Lung (tissue), 12 donors: ENCODE measurements around the gene PBXIP1. TPM values are rescaled to one million over a fixed set of nuclear protein-coding genes. Genes with fewer than 3 reads are reported as not detected.

Experiments
- ATAC-seq: fragments of 200-7000 bp; cut with Tn5 transposase; one replicate; pipeline ENCODE4 v1.9.1; 2020; ENCODE audit warnings: moderate number of reproducible peaks; ENCODE audit not compliant: insufficient read depth, low FRiP score
- DNase-seq, 3 donors: peaks; one replicate each; pipeline ENCODE4 v3.0.0-alpha.2; 2013 to 2017
- H3K27ac ChIP-seq, 2 donors: one replicate each; pipeline ENCODE4 v1.5.1; 2013; ENCODE audit warnings: mild to moderate bottlenecking in 2 of 2, moderate library complexity in 2 of 2, control low read depth in 1 of 2, inconsistent platforms in 1 of 2, low read depth in 1 of 2, low read length in 1 of 2
- H3K27me3 ChIP-seq, 3 donors: one replicate each; pipeline ENCODE4 v1.5.1; 2013; ENCODE audit warnings: low read length in 2 of 3; ENCODE audit not compliant: control insufficient read depth in 3 of 3, insufficient read depth in 3 of 3
- H3K36me3 ChIP-seq, 4 donors: one replicate each; pipeline ENCODE4 v1.5.1; 2013; ENCODE audit warnings: low read length in 4 of 4, mild to moderate bottlenecking in 1 of 4, moderate library complexity in 1 of 4; ENCODE audit not compliant: control insufficient read depth in 4 of 4, insufficient read depth in 4 of 4
- H3K4me1 ChIP-seq, 5 donors: one replicate each; pipeline ENCODE4 v1.5.1; 2013; ENCODE audit warnings: low read length in 5 of 5, mild to moderate bottlenecking in 2 of 5, moderate library complexity in 1 of 5; ENCODE audit not compliant: control insufficient read depth in 5 of 5, insufficient read depth in 5 of 5
- H3K4me3 ChIP-seq: one replicate; pipeline ENCODE4 v1.5.1; 2013; ENCODE audit warnings: mild to moderate bottlenecking, control low read depth, moderate library complexity
- H3K9ac ChIP-seq, 2 donors: one replicate each; pipeline ENCODE4 v1.5.1; 2013; ENCODE audit warnings: low read length in 2 of 2, control low read depth in 1 of 2; ENCODE audit not compliant: insufficient read depth in 1 of 2
- H3K9me3 ChIP-seq, 4 donors: one replicate each; pipeline ENCODE4 v1.5.1; 2013; ENCODE audit warnings: low read length in 3 of 4, mild to moderate bottlenecking in 1 of 4, moderate library complexity in 1 of 4; ENCODE audit not compliant: control insufficient read depth in 4 of 4, insufficient read depth in 3 of 4
- WGBS, 2 donors: extraction: QIAGEN DNeasy Blood & Tissue Kit; methylation state at CpG; one replicate each; pipeline ENCODE4 v1.1.7; 2013; 5-methylcytosine and 5-hydroxymethylcytosine counted together
- polyA plus RNA-seq, 2 donors: library from polyadenylated mRNA; stranded (reverse); fragments of 200-250 nt; gene quantifications; one replicate each; pipeline ENCODE4 v1.2.1, GENCODE V29; 2013
- total RNA-seq, 2 donors: library from RNA; depleted of rRNA in 1 of 2; stranded (reverse); fragments of >200 nt in 1 of 2; gene quantifications; one replicate each; pipeline ENCODE4 v1.2.1, GENCODE V29; 2014 to 2021
- TF ChIP-seq, protein P1 (sequence below): IDR thresholded peaks from 2 replicates; pipeline ENCODE4 v1.5.1; 2012; ENCODE audit warnings: mild to moderate bottlenecking; ENCODE audit errors: control extremely low read depth, extremely low read depth
- donor health status: control.
- donor health status: control.
- donor health status: Bipolar disorder and iron deficiency.
- donor health status: healthy.
- donor health status: DM: yes; HTN: yes; CAD: no.

Gene PBXIP1
- total and polyA plus RNA-seq, 4 donors, result 32.8 to 178 (median 35.3) TPM

DNA sequence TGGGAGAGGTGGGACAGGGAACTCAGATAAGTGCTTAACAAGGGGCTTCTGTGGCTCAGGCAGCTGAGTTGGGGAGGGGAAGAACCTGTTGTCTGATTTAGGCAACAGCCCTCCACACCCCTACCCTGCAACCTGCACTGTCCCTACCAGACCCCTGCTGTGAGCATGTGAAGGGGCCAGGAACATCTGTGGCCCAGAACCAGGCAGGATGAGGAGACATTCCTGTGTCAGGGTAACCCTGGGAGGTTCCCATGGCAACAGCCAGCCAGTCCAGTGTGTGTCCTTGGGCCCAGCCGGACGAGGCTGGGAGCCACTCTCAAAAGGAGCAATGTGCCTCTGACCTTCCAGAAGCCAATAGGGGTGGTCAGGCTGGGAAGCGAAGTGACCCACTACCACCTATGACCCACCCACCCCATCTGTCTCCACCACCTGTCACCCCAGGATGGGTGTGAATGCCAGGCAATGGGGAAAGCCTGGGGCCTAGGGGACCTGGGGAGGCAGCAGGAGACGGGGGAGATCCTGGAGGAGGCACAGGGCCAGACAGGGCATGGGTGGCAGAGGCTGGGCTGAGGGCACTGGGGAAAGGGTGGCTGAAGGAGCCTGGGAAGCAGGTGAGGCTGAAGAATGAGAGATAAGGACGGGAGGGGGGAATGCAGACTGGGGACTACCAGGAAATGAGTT is 14.4 kb downstream of the PBXIP1 start:
- WGBS, 2 donors, result 64 to 75% methylated on average over 5 of the region's 5 CpGs
- TF ChIP-seq, protein P1, sequence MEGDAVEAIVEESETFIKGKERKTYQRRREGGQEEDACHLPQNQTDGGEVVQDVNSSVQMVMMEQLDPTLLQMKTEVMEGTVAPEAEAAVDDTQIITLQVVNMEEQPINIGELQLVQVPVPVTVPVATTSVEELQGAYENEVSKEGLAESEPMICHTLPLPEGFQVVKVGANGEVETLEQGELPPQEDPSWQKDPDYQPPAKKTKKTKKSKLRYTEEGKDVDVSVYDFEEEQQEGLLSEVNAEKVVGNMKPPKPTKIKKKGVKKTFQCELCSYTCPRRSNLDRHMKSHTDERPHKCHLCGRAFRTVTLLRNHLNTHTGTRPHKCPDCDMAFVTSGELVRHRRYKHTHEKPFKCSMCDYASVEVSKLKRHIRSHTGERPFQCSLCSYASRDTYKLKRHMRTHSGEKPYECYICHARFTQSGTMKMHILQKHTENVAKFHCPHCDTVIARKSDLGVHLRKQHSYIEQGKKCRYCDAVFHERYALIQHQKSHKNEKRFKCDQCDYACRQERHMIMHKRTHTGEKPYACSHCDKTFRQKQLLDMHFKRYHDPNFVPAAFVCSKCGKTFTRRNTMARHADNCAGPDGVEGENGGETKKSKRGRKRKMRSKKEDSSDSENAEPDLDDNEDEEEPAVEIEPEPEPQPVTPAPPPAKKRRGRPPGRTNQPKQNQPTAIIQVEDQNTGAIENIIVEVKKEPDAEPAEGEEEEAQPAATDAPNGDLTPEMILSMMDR, result no peak
- no peaks in the 10 kb centered on the region for H3K9me3 ChIP-seq
- H3K4me1 ChIP-seq, result peaks cover 0 to 33% (median 11%) of the 10 kb centered on the region in 5 donors
- H3K27me3 ChIP-seq, result no peaks in the 10 kb centered on the region
- H3K9ac ChIP-seq, result no peak overlapping the region
- H3K4me3 ChIP-seq, result no peak overlapping the region
- no peak for ATAC-seq
- peaks cover 0 to 14% (median 5%) of the 10 kb centered on the region in 4 donors for H3K36me3 ChIP-seq
- H3K27ac ChIP-seq, result peak overlapping the region in 1 of 2 donors; percentile 34
- DNase-seq, result peak; percentile 27 to 40 (median 29)

DNA sequence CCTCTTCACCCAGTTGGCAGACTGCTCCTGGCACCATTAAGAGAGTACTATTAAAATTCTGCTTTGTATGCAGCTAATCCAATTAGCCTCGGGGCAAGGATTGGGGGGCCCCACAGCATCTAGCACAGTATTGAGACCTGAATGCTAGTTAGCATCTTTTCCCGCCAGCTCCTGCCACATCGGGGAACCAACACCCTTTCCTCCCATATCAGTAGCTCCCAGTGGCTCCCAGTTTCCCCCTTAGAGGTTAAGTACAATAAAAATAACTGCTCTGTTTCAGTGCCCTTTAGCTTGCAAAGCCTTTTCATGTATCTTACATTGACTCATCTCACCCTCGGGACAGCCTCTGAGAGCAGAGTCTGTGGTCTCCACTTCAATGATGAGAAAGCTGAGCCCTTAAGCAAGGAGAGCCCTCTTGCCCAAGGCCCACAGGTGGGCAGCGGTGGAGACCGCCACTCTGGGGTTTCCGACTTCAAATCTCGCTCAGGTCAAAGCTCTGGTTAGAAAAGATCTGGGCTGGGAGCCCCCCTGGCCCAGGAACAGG is 15.2 kb downstream of the PBXIP1 start:
- 78 to 79% methylated on average over 8 of the region's 8 CpGs for WGBS, 2 donors

DNA sequence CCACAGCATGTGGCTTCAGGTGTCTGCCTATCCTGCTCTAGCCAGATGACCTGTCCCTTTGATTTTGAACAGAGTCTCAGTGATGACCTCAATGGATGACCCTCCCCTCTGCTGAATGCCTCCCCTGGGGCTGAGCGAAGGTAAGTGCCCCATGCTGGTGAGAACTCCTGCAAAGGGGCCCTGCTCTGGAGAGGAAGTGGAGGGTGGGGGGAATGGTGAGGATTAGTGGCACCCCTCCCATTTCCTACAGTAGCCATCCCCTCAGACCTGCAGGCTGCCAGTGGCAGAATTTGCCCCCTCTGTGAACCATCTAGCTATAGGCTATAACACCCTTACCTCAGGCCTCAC is 15.7 kb downstream of the PBXIP1 start:
- WGBS, 2 donors, result 69 to 78% methylated on average over 1 of the region's 1 CpG
- Histone ChIP-seq H3K27ac (no peak overlapping the region), H3K4me1 (peaks cover 0 to 40% (median 11%) of the 10 kb centered on the region in 5 donors)

More for the DNA sequence above, 15.2 kb downstream of the PBXIP1 start:
- DNase-seq, result no peak
- Histone ChIP-seq H3K9me3 (no peaks in the 10 kb centered on the region), H3K4me3 (no peak overlapping the region), H3K4me1 (peaks cover 0 to 39% (median 11%) of the 10 kb centered on the region in 5 donors), H3K9ac (no peak overlapping the region), H3K27me3 (no peaks in the 10 kb centered on the region), H3K27ac (no peak overlapping the region), H3K36me3 (peaks cover 0 to 9% (median 4%) of the 10 kb centered on the region in 4 donors)
- TF ChIP-seq, protein P1, result no peak
- ATAC-seq, result no peak

More for the DNA sequence above, 15.7 kb downstream of the PBXIP1 start:
- H3K4me3 ChIP-seq, result no peak overlapping the region
- ATAC-seq (no peak), DNase-seq (no peak)
- H3K27me3 ChIP-seq, result no peaks in the 10 kb centered on the region
- H3K9ac ChIP-seq, result no peak overlapping the region
- TF ChIP-seq, protein P1, result no peak
- H3K36me3 ChIP-seq, result peaks cover 0 to 6% (median under 1%) of the 10 kb centered on the region in 4 donors
- H3K9me3 ChIP-seq, result no peaks in the 10 kb centered on the region
